GM19351 (cell line): Measurements from ENCODE around the gene FBXL17.

ENCODE experiments used
- ATAC-seq: cut with Tn5 transposase; IDR thresholded peaks from one replicate; pipeline ENCODE4 v1.9.1; 2021; ENCODE audit warnings: mild to moderate bottlenecking, moderate library complexity; ENCODE audit not compliant: unreplicated experiment

Gene FBXL17

GRCh38 chr5:108024986-108025385 lies 356.9 kb downstream of the FBXL17 start:
- ATAC-seq, result no peak

GRCh38 chr5:108016101-108016500 lies 365.8 kb downstream of the FBXL17 start:
- no peak for ATAC-seq

GRCh38 chr5:108006791-108007190 lies 375.1 kb downstream of the FBXL17 start:
- ATAC-seq, result no peak

GRCh38 chr5:108003178-108003577 lies 378.7 kb downstream of the FBXL17 start:
- peak; percentile 89 for ATAC-seq

- ATAC-seq, result no peak
These were observed 380.7 kb downstream of the FBXL17 start for GRCh38 chr5:108001222-108001621.

GRCh38 chr5:107997338-107997980 lies 384.4 kb downstream of the FBXL17 start:
- no peak for ATAC-seq

GRCh38 chr5:107993341-107993740 lies 388.6 kb downstream of the FBXL17 start:
- ATAC-seq, result no peak

GRCh38 chr5:107990881-107991810 lies 390.8 kb downstream of the FBXL17 start:
- ATAC-seq, result peak; percentile 69

GRCh38 chr5:107985144-107985543 lies 396.8 kb downstream of the FBXL17 start:
- ATAC-seq, result no peak

GRCh38 chr5:107982703-107983425 lies 399.0 kb downstream of the FBXL17 start:
- no peak for ATAC-seq

GRCh38 chr5:107980923-107981692 lies 400.8 kb downstream of the FBXL17 start:
- no peak for ATAC-seq

- ATAC-seq, result peak; percentile 75
These were observed 402.0 kb downstream of the FBXL17 start for GRCh38 chr5:107979900-107980299.

GRCh38 chr5:107979291-107979690 lies 402.6 kb downstream of the FBXL17 start:
- no peak for ATAC-seq

GRCh38 chr5:107977550-107978071 lies 404.3 kb downstream of the FBXL17 start:
- no peak for ATAC-seq

GRCh38 chr5:107975568-107975967 lies 406.3 kb downstream of the FBXL17 start:
- ATAC-seq, result no peak

- no peak for ATAC-seq
These were observed 410.1 kb downstream of the FBXL17 start for GRCh38 chr5:107971846-107972245.

GRCh38 chr5:107969847-107970246 lies 412.1 kb downstream of the FBXL17 start:
- ATAC-seq, result no peak

GRCh38 chr5:107968998-107969397 lies 412.9 kb downstream of the FBXL17 start:
- ATAC-seq, result no peak

- no peak for ATAC-seq
These were observed 413.5 kb downstream of the FBXL17 start for GRCh38 chr5:107968406-107968843.

- no peak for ATAC-seq
These were observed 415.7 kb downstream of the FBXL17 start for GRCh38 chr5:107966201-107966600.
